ENCODE measurements around the gene HTR3A. TPM values are rescaled to one million over a fixed set of nuclear protein-coding genes. Genes with fewer than 3 reads are reported as not detected.

The HTR3A gene
- total and polyA plus RNA-seq, 7 donors: 1.1 to 4.5 (median 1.6) TPM; not detected in 2

DNA sequence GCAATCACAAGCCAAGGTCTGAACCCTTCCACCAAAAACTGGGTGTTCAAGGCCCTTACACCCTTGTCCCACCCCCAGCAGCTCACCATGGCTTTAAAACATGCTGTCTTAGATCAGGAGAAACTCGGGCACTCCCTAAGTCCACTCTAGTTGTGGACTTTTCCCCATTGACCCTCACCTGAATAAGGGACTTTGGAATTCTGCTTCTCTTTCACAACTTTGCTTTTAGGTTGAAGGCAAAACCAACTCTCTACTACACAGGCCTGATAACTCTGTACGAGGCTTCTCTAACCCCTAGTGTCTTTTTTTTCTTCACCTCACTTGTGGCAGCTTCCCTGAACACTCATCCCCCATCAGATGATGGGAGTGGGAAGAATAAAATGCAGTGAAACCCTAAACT is 15.0 kb downstream of the HTR3A start:
- H3K36me3 ChIP-seq: no peaks in the 10 kb centered on the region
- H3K27ac ChIP-seq: no peak overlapping the region
- no peaks in the 10 kb centered on the region for H3K9me3 ChIP-seq
- no peak overlapping the region for H3K4me3 ChIP-seq
- intact Hi-C loops (cut with DNase I): no loop called here
- WGBS, 2 donors: 41 to 73% methylated on average over 2 of the region's 2 CpGs
- H3K27me3 ChIP-seq: peaks cover 0 to 25% (median 0%) of the 10 kb centered on the region in 3 donors
- no peaks in the 10 kb centered on the region for H3K4me1 ChIP-seq
- TF ChIP-seq POLR2AphosphoS5 (IDR thresholded peaks at IDR 0.05) (no peak), EP300 (IDR thresholded peaks at IDR 0.05) (no peak), POLR2A (IDR thresholded peaks at IDR 0.05) (no peak)
- TF ChIP-seq, protein P1, sequence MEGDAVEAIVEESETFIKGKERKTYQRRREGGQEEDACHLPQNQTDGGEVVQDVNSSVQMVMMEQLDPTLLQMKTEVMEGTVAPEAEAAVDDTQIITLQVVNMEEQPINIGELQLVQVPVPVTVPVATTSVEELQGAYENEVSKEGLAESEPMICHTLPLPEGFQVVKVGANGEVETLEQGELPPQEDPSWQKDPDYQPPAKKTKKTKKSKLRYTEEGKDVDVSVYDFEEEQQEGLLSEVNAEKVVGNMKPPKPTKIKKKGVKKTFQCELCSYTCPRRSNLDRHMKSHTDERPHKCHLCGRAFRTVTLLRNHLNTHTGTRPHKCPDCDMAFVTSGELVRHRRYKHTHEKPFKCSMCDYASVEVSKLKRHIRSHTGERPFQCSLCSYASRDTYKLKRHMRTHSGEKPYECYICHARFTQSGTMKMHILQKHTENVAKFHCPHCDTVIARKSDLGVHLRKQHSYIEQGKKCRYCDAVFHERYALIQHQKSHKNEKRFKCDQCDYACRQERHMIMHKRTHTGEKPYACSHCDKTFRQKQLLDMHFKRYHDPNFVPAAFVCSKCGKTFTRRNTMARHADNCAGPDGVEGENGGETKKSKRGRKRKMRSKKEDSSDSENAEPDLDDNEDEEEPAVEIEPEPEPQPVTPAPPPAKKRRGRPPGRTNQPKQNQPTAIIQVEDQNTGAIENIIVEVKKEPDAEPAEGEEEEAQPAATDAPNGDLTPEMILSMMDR (IDR thresholded peaks at IDR 0.05): no peak
- DNase-seq: no peak

DNA sequence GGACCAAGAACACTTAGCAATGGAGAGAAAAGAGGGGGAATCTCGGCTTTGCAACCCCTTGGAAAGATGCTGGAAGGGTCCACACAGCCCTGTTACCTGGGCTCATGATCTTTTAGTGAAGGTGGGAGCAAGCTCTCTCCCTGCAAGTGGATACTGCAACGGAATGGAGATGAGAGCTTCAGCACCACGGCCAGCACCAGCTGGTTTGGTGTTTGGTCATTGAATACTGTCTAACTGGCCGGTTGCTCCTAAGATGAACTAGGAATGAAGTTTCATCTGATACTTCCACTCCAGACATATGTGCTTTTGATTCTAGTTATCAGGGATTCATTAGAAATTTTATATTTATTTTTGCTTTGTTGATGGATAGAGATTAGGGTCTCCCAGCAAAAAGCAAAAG is 16.3 kb downstream of the HTR3A start:
- 11 to 16% methylated on average over 4 of the region's 4 CpGs for WGBS, 2 donors
- H3K27ac ChIP-seq: no peak overlapping the region
- H3K27me3 ChIP-seq: peaks cover 0 to 25% (median 0%) of the 10 kb centered on the region in 3 donors
- H3K9me3 ChIP-seq: no peaks in the 10 kb centered on the region
- no peak for DNase-seq
- intact Hi-C loops (cut with DNase I): no loop called here
- no peak overlapping the region for H3K4me3 ChIP-seq
- H3K36me3 ChIP-seq: no peaks in the 10 kb centered on the region
- TF ChIP-seq EP300 (IDR thresholded peaks at IDR 0.05): no peak
- TF ChIP-seq POLR2AphosphoS5 (IDR thresholded peaks at IDR 0.05): no peak
- TF ChIP-seq, protein P1 (IDR thresholded peaks at IDR 0.05): no peak
- TF ChIP-seq POLR2A (IDR thresholded peaks at IDR 0.05): no peak
- no peaks in the 10 kb centered on the region for H3K4me1 ChIP-seq

DNA sequence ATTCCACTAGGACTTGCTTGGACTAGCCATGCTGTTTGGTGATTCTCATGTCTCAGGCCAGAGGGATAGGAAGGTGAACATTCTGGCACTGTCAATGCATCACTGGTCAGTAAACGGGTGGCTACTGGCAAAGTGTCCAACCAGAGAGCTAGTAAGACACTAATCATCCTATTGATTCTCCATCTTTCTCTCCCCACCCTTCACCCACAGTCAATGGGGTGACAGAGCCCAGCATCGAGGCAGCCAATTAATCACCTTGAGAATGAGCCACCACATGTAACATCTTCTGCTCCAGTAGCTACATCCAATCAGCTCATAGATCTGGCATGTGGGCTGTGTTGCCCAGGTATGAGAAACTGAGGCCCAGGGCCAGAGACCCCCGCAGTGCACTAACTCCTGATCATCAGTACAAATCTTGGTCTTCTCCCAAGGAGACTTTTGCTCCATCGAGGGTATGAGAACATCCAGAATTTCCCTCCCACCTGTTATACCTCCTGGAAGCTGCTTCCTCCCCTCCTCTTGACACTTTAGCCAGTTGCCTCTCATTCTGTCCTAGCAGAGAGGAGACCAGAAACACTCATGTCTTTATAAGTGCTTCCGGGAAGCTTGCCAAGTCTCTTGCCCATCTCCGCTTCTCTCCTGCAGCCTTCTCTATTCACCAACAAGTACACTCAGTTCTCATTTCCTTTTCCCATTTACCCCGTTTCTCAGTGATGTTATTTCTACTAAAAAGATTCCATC is 17.0 kb downstream of the HTR3A start:
- TF ChIP-seq, protein P1 (IDR thresholded peaks at IDR 0.05): no peak
- TF ChIP-seq EP300 (IDR thresholded peaks at IDR 0.05): no peak
- no peak for TF ChIP-seq POLR2A (IDR thresholded peaks at IDR 0.05)
- TF ChIP-seq POLR2AphosphoS5 (IDR thresholded peaks at IDR 0.05): no peak
- Histone ChIP-seq H3K4me1 (no peaks in the 10 kb centered on the region), H3K27me3 (peaks cover 0 to 25% (median 0%) of the 10 kb centered on the region in 3 donors), H3K9me3 (no peaks in the 10 kb centered on the region), H3K27ac (no peak overlapping the region), H3K4me3 (no peak overlapping the region), H3K36me3 (no peaks in the 10 kb centered on the region)
- intact Hi-C loops (cut with DNase I): no loop called here
- DNase-seq: no peak
- 54 to 67% methylated on average over 7 of the region's 7 CpGs for WGBS, 2 donors

DNA sequence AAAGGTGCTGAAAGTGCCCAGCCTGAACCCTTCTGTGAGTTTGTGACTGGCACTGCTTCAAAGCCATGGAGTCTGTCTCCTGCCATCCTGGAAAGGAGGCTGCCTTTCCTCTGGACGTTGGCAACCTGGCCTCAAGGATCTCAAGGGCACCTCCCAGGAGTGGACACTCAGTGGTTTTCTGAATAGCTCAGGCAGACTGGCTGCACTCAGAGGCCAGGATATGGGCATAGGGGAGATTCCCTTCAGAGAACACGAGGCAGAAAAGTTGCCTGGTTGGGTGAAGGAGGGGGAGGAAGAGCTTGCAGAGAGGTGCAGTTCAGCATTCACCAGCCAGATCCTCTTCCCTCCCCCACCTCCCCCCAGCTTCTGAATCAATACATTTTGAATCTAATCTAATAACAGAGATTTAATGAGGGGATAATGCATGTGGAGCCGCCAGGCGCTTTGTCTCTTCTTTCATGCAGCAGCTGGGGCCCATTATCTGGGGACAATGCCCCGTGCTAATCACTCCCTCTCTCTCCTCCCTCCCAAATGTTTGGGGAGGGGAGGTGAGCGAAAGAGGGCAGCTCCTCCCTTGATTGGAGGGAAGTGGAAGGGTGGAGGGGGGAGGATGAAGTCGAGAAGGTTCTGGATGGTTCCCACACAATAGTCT is 17.7 kb downstream of the HTR3A start:
- 27 to 28% methylated on average over 7 of the region's 7 CpGs for WGBS, 2 donors
- no peaks in the 10 kb centered on the region for H3K9me3 ChIP-seq
- intact Hi-C loops (cut with DNase I): no loop called here
- no peak for DNase-seq
- no peaks in the 10 kb centered on the region for H3K36me3 ChIP-seq
- H3K4me3 ChIP-seq: no peak overlapping the region
- no peaks in the 10 kb centered on the region for H3K4me1 ChIP-seq
- H3K27ac ChIP-seq: no peak overlapping the region
- peaks cover 0 to 25% (median 0%) of the 10 kb centered on the region in 3 donors for H3K27me3 ChIP-seq
- TF ChIP-seq, protein P1 (IDR thresholded peaks at IDR 0.05): no peak
- TF ChIP-seq POLR2A (IDR thresholded peaks at IDR 0.05) (no peak), EP300 (IDR thresholded peaks at IDR 0.05) (no peak), POLR2AphosphoS5 (IDR thresholded peaks at IDR 0.05) (no peak)
